CD4-positive, alpha-beta T cell treated with Interleukin-4 for 4 hours (primary cell): ENCODE results near the gene LCN1.

Experiments used
- DNase-seq: peaks from one replicate; pipeline ENCODE4 v3.0.0-alpha.2; 2020

Gene LCN1

DNA sequence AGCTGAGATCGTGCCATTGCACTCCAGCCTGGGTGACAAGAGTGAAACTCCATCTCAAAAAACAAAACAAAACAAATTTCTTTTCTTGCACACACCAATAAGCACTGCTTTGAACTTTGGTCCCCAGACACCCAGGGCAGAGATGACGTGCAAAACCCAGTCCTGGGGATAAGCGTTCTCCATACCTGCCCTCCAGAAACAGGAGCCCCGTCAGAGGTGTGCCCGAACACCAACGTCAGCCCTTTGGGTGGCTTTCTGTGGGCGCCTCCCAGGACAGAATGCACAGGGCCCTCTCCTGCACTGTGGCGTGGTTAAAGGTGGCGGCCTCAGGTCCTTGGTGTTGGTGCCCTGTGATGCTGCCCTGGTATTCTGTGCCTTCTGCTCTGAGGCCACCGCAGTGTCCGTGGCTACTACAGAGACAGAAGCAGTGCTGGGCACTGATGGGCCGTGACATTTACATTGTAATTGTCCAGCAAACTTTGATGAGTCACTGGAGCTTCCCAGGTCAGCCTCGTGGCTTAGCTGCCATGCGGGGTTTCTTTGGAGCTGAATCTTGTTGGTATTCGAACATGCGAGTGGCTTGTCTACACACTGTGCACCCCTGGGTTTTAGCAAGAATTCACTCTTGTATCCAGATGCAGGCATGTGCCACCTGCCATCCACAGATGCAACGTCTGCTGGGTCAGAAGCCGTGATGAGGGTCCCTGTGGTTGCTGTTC is 31.9 kb upstream of the LCN1 start:
- no peak for DNase-seq

- no peak for DNase-seq
Observed at GRCh38 chr9:135490166-135490870, 30.9 kb upstream of the LCN1 start.

GRCh38 chr9:135490980-135491464 is 30.2 kb upstream of the LCN1 start:
- DNase-seq = no peak

DNA sequence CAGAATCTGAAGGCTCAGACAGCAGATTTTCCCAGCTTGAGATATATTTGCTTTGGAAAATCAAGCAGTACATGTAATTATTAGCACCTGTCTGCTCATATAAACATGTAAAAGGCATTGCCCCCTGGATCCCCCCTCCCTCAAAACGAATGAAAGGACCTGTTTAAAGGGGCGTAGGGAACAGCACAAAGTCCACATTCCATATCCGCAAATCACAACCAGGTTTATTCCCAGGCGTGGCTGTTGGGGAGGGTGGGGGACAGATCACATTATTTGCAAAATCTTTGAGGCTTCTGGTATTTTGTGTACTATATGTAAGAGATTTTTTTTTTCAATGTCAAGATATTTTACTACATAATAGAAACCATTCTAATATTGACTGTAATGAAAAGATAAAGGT is 29.5 kb upstream of the LCN1 start:
- DNase-seq = no peak

DNA sequence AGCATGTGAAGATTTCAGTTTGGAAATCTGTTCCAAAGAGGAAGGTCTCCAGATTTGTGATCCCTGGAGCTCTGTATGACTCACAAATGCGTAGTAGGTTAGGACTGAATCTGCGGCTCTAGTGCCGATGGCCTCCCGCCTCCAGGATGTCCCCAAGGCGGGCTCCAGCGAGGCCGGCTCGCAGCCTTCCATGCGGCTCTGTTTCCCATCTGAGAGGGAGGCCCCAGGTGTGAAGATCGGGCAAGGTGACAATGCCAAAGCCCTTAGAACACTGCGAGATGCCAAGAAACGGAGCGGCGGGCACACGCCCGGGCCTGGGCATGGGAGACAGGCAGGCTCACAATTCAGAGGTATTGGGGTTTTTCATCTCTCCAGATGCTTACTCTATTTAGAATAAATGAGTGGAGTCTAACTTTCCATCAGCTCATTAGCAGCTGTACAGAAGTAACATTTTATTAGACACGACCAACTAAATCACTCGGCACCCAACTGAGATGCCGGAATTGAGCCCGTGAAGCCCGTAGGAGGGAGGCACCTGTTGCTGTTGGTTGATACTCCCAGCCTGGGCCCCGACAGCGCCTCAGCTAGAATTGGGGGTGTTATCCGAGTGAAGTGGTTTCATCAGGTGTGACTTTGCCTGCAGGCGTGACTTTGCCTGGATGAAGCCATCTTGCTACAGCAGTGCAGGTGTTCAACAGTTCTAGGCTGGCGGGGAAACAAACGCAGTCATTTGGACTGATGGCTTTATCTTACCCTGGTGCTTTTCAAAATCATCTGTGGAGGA is 28.2 kb upstream of the LCN1 start:
- no peak for DNase-seq

- DNase-seq = no peak
Observed at GRCh38 chr9:135494791-135495559, 26.3 kb upstream of the LCN1 start.

- no peak for DNase-seq
Observed at GRCh38 chr9:135498381-135499126, 22.7 kb upstream of the LCN1 start.

DNA sequence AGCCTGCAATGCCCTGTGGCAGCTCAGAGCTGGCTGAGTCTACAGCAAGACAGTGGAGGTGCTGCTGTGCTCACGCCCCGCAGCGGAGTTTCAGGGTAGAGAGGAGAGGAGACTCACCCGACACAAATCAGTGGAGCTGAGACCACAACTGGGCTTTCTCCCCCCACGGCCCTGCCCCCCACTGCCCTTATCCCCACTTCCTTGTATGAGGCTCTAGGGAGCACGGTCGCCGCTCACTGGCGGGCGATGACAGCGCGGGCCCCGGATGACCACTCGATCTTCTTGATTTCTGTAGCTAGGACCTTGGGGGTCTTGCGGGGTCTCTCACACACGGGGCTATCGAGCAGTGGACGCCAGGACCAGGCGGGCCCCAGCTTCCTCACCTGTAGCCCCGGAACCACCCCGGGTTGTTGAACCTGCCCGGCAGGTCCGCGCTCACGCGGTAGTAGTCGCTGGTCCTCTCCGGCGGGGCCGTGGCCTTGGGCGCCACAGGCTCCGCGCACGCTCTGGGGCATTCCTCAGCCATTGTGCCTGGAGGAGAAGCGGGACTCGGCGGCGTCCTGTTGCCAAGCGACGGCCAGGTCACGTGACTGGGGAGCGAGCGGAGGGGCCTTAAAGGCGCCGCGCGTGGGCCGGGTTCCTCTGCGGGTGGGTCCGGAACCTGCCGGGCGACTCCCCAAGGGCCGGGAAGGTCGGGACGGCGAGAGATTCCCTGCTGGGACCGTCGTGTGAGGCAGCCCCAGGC is 21.7 kb upstream of the LCN1 start:
- DNase-seq = peak; percentile 87

DNA sequence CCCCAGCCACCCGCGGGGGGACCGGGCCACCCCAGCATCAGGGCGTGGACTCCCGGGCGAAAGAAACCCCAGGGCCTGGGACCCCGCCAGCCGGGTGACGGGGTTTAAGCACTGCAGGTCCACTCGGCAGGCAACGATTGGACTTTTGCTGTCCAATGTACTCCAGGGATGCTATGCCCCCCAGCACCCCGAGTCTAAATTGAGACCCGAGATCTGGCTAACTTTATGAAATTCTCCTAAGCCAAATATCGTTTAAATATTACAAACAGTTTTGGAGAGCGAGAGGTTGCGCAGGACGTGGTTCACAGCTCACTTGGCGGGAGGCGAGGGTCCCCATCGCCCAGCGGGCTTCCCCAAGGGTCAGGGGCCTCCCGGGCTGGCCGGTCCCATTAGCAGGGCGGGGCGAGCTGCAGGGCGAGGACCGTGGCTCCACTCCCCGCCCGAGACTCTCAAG is 21.1 kb upstream of the LCN1 start:
- no peak for DNase-seq

DNA sequence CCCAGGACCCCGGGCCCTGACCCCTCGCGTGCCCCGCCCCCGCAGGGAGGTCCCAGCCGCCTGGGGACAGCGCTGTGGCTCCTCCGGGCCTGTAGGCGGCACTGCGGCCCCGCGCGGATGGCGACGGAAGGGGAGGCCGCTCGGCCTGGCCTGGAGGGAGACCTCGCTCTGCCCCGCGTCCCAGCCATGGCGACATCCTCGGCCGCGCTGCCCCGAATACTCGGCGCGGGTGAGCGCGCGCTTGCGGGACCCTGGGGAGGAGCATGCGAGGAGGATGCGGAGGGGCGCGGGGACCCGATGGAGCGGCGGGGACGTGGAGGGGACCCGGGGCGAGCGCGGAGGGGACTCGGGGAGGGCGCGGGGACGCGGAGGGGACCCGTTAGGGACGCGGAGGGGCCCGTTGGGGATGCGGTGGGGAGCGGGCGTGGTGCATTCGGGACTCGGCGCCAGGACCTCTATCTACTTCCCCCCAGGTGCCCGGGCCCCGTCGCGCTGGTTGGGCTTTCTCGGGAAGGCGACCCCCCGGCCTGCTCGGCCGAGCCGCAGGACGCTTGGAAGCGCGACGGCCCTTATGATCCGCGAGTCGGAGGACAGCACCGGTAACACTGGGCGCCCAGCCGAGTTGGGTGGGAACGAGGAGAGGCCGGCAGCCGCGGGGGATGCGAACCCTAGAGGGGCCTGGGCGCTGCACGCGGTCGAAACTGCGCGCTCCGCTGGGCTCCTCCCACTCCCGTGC is 20.5 kb upstream of the LCN1 start, which contains the start of gene MRPS2:
Gene MRPS2 (plus strand): TSS at position 158 of the 736 bp plus-strand sequence. CDS start 29 bp downstream, at position 187.
- DNase-seq = peak; percentile 86

GRCh38 chr9:135501261-135502167 is 19.7 kb upstream of the LCN1 start:
- peak; percentile 25 for DNase-seq

- DNase-seq = no peak
Observed at GRCh38 chr9:135502168-135502872, 18.9 kb upstream of the LCN1 start.

DNA sequence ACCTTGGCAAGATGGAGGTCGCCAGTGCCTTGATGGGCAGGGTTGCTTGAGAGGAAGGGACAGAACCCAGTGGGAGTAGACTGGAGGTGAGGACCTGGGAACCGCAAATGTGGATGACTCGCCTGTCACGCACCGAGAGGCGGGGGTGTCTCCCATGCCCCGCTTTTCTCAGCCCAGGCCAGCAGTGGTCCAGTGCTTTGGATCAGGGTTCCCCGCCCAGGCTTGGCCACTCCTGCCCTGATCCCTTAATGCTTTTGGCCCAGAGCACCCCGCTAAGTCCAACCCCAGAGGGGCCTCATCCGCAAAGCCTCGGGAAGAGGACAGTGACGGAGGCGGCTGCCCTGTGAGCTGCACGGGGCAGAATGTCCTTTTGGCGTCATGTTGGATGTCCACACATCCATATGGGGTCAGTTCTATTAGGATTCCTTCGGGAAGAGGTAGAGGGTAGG is 18.3 kb upstream of the LCN1 start:
- no peak for DNase-seq

GRCh38 chr9:135503371-135504261 is 17.6 kb upstream of the LCN1 start:
- no peak for DNase-seq

DNA sequence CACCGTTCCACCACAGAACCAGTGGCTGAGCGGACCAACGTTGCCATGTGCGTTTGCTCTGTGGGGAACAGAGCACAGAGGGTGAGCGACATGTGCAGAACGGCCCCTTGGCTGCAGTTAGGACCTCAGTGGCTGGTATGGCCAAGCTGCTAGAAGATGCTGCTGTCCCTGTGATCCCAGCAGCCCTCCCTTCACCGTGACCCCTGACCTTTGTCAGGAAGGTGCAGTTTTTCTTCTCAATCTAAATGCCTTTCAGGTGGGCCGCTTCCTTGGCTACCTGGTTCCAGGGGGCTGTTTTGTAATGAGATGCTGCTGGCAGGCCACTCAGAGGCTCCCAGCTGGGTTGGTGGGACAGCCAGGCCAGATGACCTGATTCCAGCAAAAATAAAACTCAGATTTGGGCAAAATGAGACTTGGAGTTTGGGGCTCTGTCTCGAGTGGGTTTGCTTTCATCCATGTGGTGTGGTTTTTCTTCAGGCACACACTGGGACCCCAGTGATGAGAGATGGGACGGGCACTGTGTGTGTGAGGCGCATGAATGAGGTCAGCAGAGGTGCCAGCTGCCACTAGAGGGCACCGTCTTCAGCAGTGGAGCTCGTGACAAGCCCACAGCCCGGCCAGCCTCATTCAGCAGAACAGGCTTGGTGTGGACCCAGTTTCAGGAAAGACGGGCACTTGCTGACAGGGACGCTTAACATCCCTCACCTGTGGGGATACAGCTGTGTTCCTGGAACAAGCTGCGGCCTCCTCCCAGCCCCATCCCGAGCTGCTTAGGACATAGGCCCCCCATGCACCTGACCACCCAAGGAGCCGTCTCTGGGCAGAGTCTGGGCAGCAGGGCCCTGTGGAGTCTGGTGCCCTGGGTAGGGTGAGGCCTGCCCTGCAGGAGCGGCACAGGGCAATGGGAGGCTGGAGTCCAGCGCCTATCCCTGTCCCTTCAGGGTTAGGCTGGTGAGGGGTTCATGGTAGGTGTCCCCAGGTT is 16.7 kb upstream of the LCN1 start:
- peak; percentile 44 for DNase-seq
